Gastrocnemius medialis (tissue), 4 donors: ENCODE results near the gene LCT. TPM values are rescaled to one million over a fixed set of nuclear protein-coding genes. Genes with fewer than 3 reads are reported as not detected.
A peak's percentile ranks its signal among the peaks of the same experiment; 100 is the strongest.

Experiments used
- ATAC-seq, 2 donors: fragments of 150-250 bp; one replicate each; pipeline ENCODE4 v1.9.1; 2016
- DNase-seq, 2 donors: peaks; one replicate each; pipeline ENCODE4 v3.0.0-alpha.2; 2019
- H3K27ac ChIP-seq, 4 donors: fragments of 200-600 bp; sonication (generic); 1 replicate in 1 of 4; 2 replicates in 3 of 4; pipeline ENCODE4 v1.5.1; 2016 to 2018; ENCODE audit warnings: mild to moderate bottlenecking in 2 of 4, moderate library complexity in 1 of 4
- H3K27me3 ChIP-seq, 3 donors: fragments of 200-600 bp; sonication (generic) in 2 of 3; 1 replicate in 1 of 3; 2 replicates in 2 of 3; pipeline versions ENCODE4 v1.5.1 to v1.6.0; 2016 to 2019; ENCODE audit warnings: mild to moderate bottlenecking in 1 of 3, moderate library complexity in 1 of 3
- H3K36me3 ChIP-seq, 2 donors: fragments of 200-600 bp; sonication (generic) in 1 of 2; one replicate each; pipeline ENCODE4 v1.5.1; 2017 to 2018
- H3K4me1 ChIP-seq, 2 donors: fragments of 200-600 bp; sonication (generic) in 1 of 2; one replicate each; pipeline ENCODE4 v1.5.1; 2016 to 2017; ENCODE audit warnings: mild to moderate bottlenecking in 2 of 2
- H3K4me3 ChIP-seq, 4 donors: fragments of 200-600 bp; sonication (generic) in 3 of 4; 1 replicate in 1 of 4; 2 replicates in 3 of 4; pipeline ENCODE4 v1.5.1; 2016 to 2019; ENCODE audit warnings: mild to moderate bottlenecking in 2 of 4
- H3K9me3 ChIP-seq, 3 donors: fragments of 200-600 bp; sonication (generic) in 2 of 3; 1 replicate in 1 of 3; 2 replicates in 2 of 3; pipeline ENCODE4 v1.5.1; 2016 to 2019
- POLR2A ChIP-seq, 2 donors: fragments of 450-650 bp; IDR thresholded peaks; one replicate each; pipeline ENCODE4 v1.6.1; 2017; ENCODE audit warnings: antibody characterized with exemption in 2 of 2, mild to moderate bottlenecking in 2 of 2, moderate library complexity in 2 of 2
- in situ Hi-C, 4 donors: fragments of 200-750 bp; cut with MboI; loops; one replicate each; pipeline versions ENCODE4 v1.15.0 to v1.8.0; 2017; ENCODE audit warnings: low sequenced_read_pairs in 4 of 4
- intact Hi-C: fragments of 100-400 bp; cut with DNase I; formaldehyde crosslinking; loops from one replicate; pipeline ENCODE4 v1.15.1; 2023; ENCODE audit warnings: low total_unique reads
- total RNA-seq, 4 donors: library from RNA; depleted of rRNA; stranded (reverse); fragments of >200 nt; gene quantifications; one replicate each; pipeline versions ENCODE4 v1.1.0 to v1.2.3, GENCODE V29; 2016
- TF ChIP-seq, protein P1 (sequence below), 5 experiments: fragments of 450-650 bp in 3 of 5; fragments of 200-600 bp in 2 of 5; sonication (generic) in 2 of 5; IDR thresholded peaks in 4 of 5; conservative IDR thresholded peaks in 1 of 5; 1 replicate in 4 of 5; 2 replicates in 1 of 5; pipeline ENCODE4 v1.5.1; 2016 to 2019; ENCODE audit warnings: antibody characterized with exemption in 5 of 5, mild to moderate bottlenecking in 3 of 5, moderate library complexity in 3 of 5

LCT gene
- total RNA-seq, 4 donors from 2014 or later, result 0.13 TPM; not detected in 3

DNA sequence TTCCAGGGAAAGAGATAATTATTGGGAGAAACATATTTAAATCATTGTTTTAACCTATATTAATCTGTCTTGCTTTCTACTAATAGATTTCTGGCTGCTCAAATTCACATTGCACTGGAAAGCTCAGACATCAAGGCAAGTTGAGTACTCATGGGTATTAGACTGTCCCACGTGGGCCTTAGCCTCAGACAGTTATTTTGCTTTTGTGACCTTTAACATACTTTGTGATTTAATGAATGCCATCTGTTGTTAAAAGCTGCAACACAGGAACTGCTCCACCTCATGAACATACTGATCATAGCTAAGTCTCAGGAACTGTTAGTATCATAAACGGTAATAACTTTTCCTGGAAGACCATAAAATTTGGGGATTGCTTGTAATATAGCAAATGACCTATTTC, 2.7 kb upstream of the LCT start:
- H3K9me3 ChIP-seq, result no peaks in the 10 kb centered on the region
- in situ Hi-C loops (no loop called here), intact Hi-C loops (no loop called here)
- peaks cover 0 to 8% of the 10 kb centered on the region in 2 donors for H3K36me3 ChIP-seq
- no peak for DNase-seq
- no peak overlapping the region for H3K4me3 ChIP-seq
- H3K27me3 ChIP-seq, result no peaks in the 10 kb centered on the region
- no peak for TF ChIP-seq POLR2A (IDR thresholded peaks at IDR 0.05)
- TF ChIP-seq, protein P1, sequence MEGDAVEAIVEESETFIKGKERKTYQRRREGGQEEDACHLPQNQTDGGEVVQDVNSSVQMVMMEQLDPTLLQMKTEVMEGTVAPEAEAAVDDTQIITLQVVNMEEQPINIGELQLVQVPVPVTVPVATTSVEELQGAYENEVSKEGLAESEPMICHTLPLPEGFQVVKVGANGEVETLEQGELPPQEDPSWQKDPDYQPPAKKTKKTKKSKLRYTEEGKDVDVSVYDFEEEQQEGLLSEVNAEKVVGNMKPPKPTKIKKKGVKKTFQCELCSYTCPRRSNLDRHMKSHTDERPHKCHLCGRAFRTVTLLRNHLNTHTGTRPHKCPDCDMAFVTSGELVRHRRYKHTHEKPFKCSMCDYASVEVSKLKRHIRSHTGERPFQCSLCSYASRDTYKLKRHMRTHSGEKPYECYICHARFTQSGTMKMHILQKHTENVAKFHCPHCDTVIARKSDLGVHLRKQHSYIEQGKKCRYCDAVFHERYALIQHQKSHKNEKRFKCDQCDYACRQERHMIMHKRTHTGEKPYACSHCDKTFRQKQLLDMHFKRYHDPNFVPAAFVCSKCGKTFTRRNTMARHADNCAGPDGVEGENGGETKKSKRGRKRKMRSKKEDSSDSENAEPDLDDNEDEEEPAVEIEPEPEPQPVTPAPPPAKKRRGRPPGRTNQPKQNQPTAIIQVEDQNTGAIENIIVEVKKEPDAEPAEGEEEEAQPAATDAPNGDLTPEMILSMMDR (IDR thresholded peaks at IDR 0.05 in 4 of 5, conservative IDR thresholded peaks at IDR 0.05 in 1 of 5), result no peak
- no peak overlapping the region for H3K27ac ChIP-seq
- peaks cover 8 to 17% of the 10 kb centered on the region in 2 donors for H3K4me1 ChIP-seq
- peak in 1 of 2 donors; percentile 23 for ATAC-seq

DNA sequence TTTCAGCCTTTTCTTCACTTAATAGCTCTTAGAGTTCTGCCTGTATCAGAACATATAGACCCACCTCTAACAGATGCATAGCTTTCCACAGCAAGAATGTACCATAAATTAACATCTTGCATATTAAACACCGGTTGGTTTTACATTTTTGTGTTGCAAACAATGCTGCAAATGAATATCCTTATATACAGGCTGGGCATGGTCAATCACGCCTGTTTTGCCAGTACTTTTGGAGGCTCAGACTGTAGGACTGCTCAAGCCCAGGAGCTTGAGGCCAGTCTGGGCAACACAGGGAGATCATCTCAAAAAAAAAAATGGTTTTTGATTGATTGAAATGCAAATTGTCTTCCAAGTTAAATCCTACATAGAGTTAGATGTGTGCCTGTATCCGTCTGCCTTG, 1.5 kb upstream of the LCT start:
- H3K36me3 ChIP-seq, result no peaks in the 10 kb centered on the region
- no peaks in the 10 kb centered on the region for H3K27me3 ChIP-seq
- no peak overlapping the region for H3K27ac ChIP-seq
- in situ Hi-C loops (no loop called here), intact Hi-C loops (no loop called here)
- no peak for DNase-seq
- no peaks in the 10 kb centered on the region for H3K9me3 ChIP-seq
- ATAC-seq, result no peak
- H3K4me3 ChIP-seq, result no peak overlapping the region
- TF ChIP-seq, protein P1 (IDR thresholded peaks at IDR 0.05 in 4 of 5, conservative IDR thresholded peaks at IDR 0.05 in 1 of 5), result no peak
- no peak for TF ChIP-seq POLR2A (IDR thresholded peaks at IDR 0.05)
- peaks cover 8 to 17% of the 10 kb centered on the region in 2 donors for H3K4me1 ChIP-seq

DNA sequence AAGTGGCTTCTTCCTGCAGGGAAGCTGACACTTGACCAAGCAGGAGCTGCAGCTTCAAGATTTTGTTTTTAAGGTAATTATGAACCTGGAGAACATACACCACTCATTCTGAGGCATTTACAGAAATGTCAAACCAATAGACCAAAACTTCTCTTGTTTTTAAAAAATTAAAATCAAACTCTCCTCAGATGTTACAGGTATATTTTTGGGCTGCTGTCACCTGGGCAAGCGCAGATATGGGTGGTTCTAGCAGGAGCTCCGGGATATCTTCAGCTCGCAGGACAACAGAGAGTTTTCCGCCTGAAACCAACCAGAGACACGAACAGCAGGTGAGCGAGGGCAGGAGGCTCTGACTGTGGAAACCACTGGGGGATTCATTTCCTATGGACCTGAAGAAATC, 4.1 kb downstream of the LCT start:
- Histone ChIP-seq H3K27me3 (no peaks in the 10 kb centered on the region), H3K4me1 (no peaks in the 10 kb centered on the region), H3K9me3 (no peaks in the 10 kb centered on the region), H3K27ac (no peak overlapping the region), H3K4me3 (no peak overlapping the region), H3K36me3 (no peaks in the 10 kb centered on the region)
- intact Hi-C loops (no loop called here), in situ Hi-C loops (no loop called here)
- ATAC-seq, result no peak
- no peak for DNase-seq
- TF ChIP-seq, protein P1 (IDR thresholded peaks at IDR 0.05 in 4 of 5, conservative IDR thresholded peaks at IDR 0.05 in 1 of 5), result no peak

DNA sequence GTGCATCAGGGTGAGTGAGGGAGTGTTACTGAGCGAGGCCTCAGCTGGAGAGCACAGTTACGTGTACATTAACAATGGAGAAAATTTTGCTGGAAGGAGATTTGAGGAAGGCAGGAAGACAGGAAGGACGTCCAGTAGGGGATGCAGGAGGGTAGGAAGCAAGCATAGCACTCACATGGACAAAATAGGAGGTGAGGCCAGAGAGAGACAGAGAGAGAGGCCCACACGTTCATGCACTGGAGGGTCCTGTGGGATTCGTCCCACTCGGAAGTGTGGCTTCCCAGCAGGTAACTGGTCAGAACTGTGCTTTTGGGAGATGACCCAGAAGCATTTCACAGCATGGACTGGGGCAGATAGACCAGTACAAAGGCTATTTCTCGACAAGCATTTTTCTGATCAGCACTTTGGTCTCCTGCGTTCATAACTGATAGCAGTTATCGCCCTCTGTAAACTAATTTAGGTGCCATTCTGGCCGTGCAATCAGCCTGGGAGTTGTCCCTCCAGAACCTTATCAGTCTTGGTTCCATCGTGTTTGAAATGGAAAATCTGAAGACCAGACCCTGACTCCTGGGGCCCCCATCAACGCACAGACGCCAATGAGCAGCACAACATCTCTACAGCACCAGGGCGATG, 5.7 kb downstream of the LCT start:
- Histone ChIP-seq H3K36me3 (no peaks in the 10 kb centered on the region), H3K4me1 (no peaks in the 10 kb centered on the region), H3K9me3 (no peaks in the 10 kb centered on the region), H3K4me3 (no peak overlapping the region), H3K27me3 (no peaks in the 10 kb centered on the region), H3K27ac (no peak overlapping the region)
- in situ Hi-C loops, result no loop called here
- TF ChIP-seq POLR2A (IDR thresholded peaks at IDR 0.05), result no peak
- TF ChIP-seq, protein P1 (IDR thresholded peaks at IDR 0.05 in 4 of 5, conservative IDR thresholded peaks at IDR 0.05 in 1 of 5), result no peak
- ATAC-seq, result no peak
- DNase-seq, result no peak
- intact Hi-C loops, result no loop called here
